WERI-Rb-1 (cell line): ENCODE results near the gene CAPN2.

Experiments used
- DNase-seq: peaks from one replicate; pipeline ENCODE4 v3.0.0-alpha.2; 2020
- H3K27ac ChIP-seq: fragments of 250-450 bp; sonication (Bioruptor Pico); 2 replicates; pipeline ENCODE4 v1.5.1; 2020; ENCODE audit warnings: mild to moderate bottlenecking, moderate library complexity
- H3K27me3 ChIP-seq: fragments of 250-450 bp; sonication (Bioruptor Pico); 2 replicates; pipeline ENCODE4 v1.5.1; 2021; ENCODE audit warnings: mild to moderate bottlenecking, low read depth, moderate library complexity; ENCODE audit not compliant: insufficient read depth, severe bottlenecking
- H3K36me3 ChIP-seq: fragments of 250-450 bp; sonication (Bioruptor Pico); 2 replicates; pipeline ENCODE4 v1.5.1; 2020; ENCODE audit warnings: mild to moderate bottlenecking, moderate library complexity
- H3K4me3 ChIP-seq: 2 replicates; pipeline ENCODE4 v1.5.1; 2011; ENCODE audit warnings: low read depth, mild to moderate bottlenecking, control low read depth, low read length
- H3K9me3 ChIP-seq: fragments of 250-450 bp; sonication (Bioruptor Pico); 2 replicates; pipeline ENCODE4 v1.5.1; 2021; ENCODE audit warnings: mild to moderate bottlenecking, moderate library complexity; ENCODE audit not compliant: severe bottlenecking
- TF ChIP-seq, protein P1 (sequence below): IDR thresholded peaks from 2 replicates; pipeline ENCODE4 v1.5.1; 2011; ENCODE audit warnings: low read depth, mild to moderate bottlenecking, control low read depth, inconsistent platforms, low read length

The CAPN2 gene

DNA sequence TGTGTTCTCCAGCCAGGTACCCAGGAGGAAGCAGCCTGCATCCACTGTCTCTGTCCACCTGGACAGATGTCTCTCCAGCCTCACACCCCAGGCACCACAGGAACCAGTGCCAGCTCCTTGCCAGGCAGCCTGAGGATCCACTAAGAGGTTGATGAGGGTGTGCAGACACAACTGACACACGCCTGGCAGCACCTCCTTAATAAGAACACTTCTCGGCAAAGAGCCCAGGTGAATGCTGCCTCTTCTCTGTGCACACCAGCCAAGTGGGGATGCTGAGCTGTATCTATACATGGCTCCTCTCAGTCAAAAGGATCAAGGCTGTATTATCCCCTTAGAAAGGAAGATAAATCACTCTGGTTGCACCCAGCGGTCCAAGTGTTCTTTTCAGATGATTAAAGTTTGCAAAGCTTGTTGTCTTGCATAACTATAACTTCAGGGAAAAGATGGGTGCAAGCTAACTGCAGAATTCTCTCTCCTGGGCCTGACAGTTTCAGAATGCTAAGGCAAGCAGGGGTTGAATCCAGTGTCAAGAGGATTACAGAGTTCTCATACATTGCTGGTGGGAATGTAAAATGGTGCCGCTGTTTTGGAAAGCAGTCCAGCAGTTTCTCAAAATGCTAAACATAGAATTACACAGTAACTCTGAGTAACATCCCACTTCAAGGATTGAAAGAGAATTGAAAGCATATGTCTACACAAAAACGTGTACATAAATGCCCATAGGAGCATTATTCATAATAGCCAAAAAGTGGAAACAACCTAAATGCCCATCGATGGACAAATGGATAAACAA is 43.1 kb upstream of the CAPN2 start:
- no peaks in the 10 kb centered on the region for H3K9me3 ChIP-seq
- no peak overlapping the region for H3K4me3 ChIP-seq
- no peaks in the 10 kb centered on the region for H3K27me3 ChIP-seq
- H3K27ac ChIP-seq: no peak overlapping the region
- TF ChIP-seq, protein P1, sequence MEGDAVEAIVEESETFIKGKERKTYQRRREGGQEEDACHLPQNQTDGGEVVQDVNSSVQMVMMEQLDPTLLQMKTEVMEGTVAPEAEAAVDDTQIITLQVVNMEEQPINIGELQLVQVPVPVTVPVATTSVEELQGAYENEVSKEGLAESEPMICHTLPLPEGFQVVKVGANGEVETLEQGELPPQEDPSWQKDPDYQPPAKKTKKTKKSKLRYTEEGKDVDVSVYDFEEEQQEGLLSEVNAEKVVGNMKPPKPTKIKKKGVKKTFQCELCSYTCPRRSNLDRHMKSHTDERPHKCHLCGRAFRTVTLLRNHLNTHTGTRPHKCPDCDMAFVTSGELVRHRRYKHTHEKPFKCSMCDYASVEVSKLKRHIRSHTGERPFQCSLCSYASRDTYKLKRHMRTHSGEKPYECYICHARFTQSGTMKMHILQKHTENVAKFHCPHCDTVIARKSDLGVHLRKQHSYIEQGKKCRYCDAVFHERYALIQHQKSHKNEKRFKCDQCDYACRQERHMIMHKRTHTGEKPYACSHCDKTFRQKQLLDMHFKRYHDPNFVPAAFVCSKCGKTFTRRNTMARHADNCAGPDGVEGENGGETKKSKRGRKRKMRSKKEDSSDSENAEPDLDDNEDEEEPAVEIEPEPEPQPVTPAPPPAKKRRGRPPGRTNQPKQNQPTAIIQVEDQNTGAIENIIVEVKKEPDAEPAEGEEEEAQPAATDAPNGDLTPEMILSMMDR: no peak
- no peak for DNase-seq
- H3K36me3 ChIP-seq: no peaks in the 10 kb centered on the region

DNA sequence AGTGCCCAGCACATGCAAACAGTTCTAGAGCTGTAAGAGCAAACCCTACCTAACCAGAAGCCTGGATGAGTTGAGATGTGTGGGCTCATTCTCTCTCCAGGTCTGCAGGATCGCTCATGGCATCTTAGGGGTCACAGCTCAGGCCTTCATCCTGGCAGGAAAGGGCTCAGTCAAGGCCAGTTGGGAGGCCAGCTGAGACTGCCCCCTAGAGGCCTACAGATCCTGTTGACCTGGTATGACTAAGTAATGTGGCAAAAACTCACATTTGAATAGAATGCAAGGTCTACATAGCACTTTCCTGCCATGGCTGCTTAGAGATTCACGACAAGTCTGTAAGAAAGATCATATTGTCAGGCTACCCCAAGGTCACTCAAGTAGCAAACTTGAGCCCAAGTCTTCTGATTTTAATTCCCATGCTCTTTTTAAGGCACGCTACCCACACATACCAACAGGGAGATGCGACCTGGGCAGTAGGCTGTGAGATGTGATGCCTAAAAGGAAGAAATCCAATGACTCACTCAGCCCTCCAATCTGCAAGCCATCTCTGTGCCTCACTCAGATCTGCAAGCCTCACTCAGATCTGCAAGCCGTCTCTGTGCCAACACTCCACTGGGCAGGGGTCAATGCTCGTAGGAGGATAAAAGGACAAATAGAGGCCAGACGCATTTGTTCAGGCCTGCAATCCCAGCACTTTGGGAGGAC is 41.7 kb upstream of the CAPN2 start:
- TF ChIP-seq, protein P1: peak; percentile 73
- no peaks in the 10 kb centered on the region for H3K9me3 ChIP-seq
- peak; percentile 35 for DNase-seq
- H3K27me3 ChIP-seq: no peaks in the 10 kb centered on the region
- no peaks in the 10 kb centered on the region for H3K36me3 ChIP-seq
- H3K27ac ChIP-seq: no peak overlapping the region
- H3K4me3 ChIP-seq: no peak overlapping the region

DNA sequence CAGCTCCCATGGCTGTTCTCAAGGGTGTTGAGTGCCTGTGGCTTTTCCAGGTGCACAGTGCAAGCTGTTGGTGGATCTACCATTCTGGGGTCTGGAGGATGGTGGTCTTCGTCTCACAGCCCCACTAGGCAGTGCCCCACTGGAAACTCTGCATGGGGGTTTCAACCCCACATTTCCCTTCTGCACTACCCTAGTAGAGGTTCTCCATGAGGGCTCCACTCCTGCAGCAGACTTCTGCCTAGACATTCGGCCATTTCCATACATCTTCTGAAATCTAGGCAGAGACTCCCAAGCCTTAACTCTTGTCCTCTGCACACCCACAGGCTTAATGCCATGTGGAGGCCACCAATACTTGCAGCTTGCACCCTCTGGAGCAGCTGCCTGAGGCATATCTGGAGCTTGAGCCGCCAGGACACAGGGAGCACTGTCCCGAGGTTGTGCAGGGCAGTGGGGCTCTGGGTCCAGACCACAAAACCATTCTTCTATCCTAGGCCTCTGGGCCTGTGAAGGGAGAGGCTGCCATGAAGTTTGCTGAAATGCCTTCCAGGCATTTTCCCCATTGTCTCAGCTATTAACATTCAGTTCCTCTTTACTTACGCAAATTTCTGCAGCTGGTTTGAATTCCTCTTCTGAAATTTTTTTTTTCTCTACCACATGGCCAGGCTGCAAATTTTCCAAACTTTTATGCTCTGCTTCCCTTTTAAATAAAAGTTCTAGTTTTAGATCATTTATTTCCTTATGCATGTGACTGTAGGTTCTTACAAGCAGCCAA is 38.0 kb upstream of the CAPN2 start:
- no peak overlapping the region for H3K27ac ChIP-seq
- H3K27me3 ChIP-seq: no peaks in the 10 kb centered on the region
- H3K9me3 ChIP-seq: no peaks in the 10 kb centered on the region
- no peak for DNase-seq
- no peak overlapping the region for H3K4me3 ChIP-seq
- H3K36me3 ChIP-seq: no peaks in the 10 kb centered on the region
- TF ChIP-seq, protein P1: no peak

DNA sequence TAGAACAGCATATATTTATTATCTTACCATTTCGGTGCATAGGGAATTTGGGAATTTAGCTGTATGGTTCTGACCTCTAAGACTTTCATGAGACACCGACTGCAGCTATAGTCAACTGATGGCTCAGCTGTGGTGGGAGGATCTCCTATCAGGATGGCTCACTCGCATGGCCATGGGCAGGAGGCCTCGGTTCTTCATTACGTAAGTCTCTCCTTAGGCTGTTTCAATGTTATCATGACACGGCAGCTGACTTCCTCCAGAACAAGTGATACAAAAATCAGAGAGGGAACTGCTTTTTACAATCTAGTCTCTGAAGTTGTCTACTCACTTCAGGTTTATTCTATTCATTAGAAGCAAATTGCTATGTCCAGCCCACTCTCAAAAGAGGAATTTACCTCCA is 33.5 kb upstream of the CAPN2 start:
- H3K27ac ChIP-seq: no peak overlapping the region
- no peak overlapping the region for H3K4me3 ChIP-seq
- TF ChIP-seq, protein P1: no peak
- no peaks in the 10 kb centered on the region for H3K36me3 ChIP-seq
- no peaks in the 10 kb centered on the region for H3K9me3 ChIP-seq
- no peak for DNase-seq
- H3K27me3 ChIP-seq: no peaks in the 10 kb centered on the region

DNA sequence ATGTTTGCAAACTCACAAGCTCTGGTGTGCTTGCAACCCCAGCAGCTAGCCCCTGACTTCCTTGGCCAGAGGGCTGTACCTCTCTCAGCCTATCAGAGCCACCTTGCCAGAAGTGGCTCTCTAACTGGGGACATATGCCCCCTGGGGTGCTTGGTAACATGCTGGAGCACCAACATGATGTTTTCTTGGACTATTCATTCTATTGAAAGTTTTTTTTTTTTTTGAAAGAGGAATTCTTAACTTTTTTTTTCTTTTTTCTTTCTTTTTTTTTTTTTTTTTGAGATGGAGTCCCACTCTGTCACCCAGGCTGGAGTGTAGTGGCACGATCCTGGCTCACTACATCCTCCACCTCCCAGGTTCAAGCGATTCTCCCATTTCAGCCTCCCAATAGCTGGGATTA is 32.2 kb upstream of the CAPN2 start:
- Histone ChIP-seq H3K9me3 (no peaks in the 10 kb centered on the region), H3K36me3 (no peaks in the 10 kb centered on the region), H3K27me3 (no peaks in the 10 kb centered on the region), H3K27ac (no peak overlapping the region), H3K4me3 (no peak overlapping the region)
- TF ChIP-seq, protein P1: no peak
- no peak for DNase-seq
